Epithelial cell of proximal tubule (primary cell): Measurements from ENCODE around the gene CHDH. TPM values are rescaled to one million over a fixed set of nuclear protein-coding genes. Genes with fewer than 3 reads are reported as not detected.

ENCODE experiments used
- DNase-seq: peaks from one replicate; pipeline ENCODE4 v3.0.0-alpha.2; 2011; ENCODE audit warnings: low read depth
- H3K4me3 ChIP-seq: 2 replicates; pipeline ENCODE4 v1.5.1; 2011; ENCODE audit warnings: low read depth, mild to moderate bottlenecking, low read length
- total RNA-seq: library from RNA; depleted of rRNA; stranded (reverse); fragments of >200 nt; gene quantifications from 2 replicates; pipeline ENCODE4 v1.2.3, GENCODE V29; 2015
- TF ChIP-seq, protein P1 (sequence below): conservative IDR thresholded peaks from 2 replicates; pipeline ENCODE4 v1.5.1; 2012; ENCODE audit warnings: low read depth, mild to moderate bottlenecking, low read length

The CHDH gene
- total RNA-seq, 1 donor from 2014 or later: 9.2 TPM

DNA sequence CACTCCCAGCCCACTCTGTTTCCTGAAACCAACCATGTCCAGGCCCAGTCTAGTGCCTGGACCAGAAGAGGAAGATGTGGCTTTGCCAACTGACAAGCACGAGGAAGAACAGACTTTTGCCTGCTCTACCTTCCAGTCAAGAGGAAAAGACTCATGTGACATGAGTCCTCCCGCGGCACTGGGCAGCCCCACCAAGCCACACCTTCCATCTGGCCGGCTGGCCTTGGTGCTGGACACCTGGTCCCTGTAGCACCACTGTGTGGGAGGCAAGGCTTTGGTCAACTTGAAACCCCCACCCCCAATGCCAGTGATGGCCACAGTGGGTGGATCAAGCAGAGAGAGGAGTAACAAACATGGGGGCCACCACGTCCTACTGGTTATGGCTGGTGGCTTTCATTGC is 12.5 kb downstream of the CHDH start:
- TF ChIP-seq, protein P1, sequence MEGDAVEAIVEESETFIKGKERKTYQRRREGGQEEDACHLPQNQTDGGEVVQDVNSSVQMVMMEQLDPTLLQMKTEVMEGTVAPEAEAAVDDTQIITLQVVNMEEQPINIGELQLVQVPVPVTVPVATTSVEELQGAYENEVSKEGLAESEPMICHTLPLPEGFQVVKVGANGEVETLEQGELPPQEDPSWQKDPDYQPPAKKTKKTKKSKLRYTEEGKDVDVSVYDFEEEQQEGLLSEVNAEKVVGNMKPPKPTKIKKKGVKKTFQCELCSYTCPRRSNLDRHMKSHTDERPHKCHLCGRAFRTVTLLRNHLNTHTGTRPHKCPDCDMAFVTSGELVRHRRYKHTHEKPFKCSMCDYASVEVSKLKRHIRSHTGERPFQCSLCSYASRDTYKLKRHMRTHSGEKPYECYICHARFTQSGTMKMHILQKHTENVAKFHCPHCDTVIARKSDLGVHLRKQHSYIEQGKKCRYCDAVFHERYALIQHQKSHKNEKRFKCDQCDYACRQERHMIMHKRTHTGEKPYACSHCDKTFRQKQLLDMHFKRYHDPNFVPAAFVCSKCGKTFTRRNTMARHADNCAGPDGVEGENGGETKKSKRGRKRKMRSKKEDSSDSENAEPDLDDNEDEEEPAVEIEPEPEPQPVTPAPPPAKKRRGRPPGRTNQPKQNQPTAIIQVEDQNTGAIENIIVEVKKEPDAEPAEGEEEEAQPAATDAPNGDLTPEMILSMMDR: no peak
- DNase-seq: no peak
- no peak overlapping the region for H3K4me3 ChIP-seq

- no peak overlapping the region for H3K4me3 ChIP-seq
- no peak for DNase-seq
- TF ChIP-seq, protein P1: no peak
Measured at GRCh38 chr3:53833053-53833645, 13.1 kb downstream of the CHDH start.

DNA sequence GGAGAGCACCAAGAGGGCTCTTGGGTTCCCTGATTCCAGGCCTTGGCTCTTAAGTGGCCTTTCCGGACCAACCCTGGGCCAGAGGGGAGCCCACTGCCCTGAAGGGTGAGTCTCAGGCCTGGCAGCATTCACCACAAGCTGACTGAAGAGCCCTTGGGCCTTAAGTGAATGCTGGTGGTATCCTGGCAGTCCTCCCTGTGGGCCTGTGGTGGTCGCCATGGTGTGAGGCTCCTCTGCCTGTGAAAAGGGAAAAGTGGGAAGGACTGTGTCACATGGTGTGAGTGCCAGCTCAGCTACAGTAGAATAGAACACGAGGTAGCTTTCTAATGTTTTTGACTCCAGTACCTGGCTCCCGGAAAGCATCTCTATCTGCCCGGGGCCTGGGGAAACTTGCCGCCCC is 15.3 kb downstream of the CHDH start:
- H3K4me3 ChIP-seq: no peak overlapping the region
- TF ChIP-seq, protein P1: no peak
- DNase-seq: no peak

- no peak for DNase-seq
Measured at GRCh38 chr3:53829605-53830004, 16.6 kb downstream of the CHDH start.

DNA sequence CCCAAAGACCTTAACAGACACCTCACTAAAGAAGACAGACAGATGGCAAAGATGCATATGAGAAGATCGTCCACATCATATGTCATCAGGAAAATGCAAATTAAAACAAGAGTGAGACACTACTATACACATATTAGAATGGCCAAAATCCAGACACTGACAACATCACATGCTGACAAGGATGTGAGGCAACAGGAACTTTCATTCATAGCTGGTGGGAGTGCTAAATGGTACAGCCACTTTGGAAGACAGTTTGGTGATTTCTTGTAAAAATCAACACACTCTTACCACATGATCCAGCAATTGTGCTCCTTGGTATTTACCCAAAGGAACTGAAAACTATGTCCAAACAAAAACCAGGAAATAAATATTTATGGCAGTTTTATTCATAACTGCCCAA is 17.6 kb downstream of the CHDH start:
- H3K4me3 ChIP-seq: no peak overlapping the region
- DNase-seq: no peak
- TF ChIP-seq, protein P1: no peak

More at GRCh38 chr3:53829605-53830004, 16.6 kb downstream of the CHDH start:
- H3K4me3 ChIP-seq: no peak overlapping the region
- TF ChIP-seq, protein P1: no peak

DNA sequence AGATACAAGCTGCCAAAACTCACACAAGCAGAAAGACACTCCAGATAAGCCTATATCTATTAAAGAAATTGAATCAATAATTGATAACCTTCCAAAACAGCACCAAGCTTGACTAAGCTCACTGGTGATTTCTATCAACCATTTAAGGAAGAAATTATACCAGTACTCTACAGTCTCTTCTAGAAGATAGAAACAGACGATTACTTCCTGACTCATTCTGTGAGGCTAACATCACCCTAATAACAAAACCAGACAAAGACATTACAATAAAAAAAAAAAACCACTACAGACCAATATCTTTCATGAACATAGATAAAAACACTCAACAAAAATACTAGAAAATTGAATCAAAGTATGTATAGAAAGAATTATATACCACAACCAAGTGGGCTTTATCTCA is 20.2 kb downstream of the CHDH start:
- H3K4me3 ChIP-seq: no peak overlapping the region
- TF ChIP-seq, protein P1: no peak
- DNase-seq: no peak

DNA sequence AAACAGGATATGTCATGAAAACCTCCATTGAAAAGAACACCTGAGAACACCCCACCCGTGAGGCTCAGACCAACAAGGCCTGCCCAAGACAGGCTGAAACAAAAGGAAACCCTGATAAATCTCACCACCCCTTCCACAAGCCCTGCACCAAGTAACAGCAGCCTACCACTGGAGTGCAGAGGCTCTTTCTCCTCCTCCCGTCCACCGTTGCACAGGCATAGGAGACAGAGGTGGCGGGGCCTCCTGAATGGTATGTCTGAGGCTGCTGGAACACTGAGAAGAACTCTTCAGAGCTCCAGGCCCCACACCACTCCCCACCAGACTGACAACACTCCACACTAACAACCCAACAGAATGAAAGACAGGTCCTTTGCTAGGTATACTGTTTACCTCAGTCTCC is 21.4 kb downstream of the CHDH start:
- TF ChIP-seq, protein P1: no peak
- DNase-seq: no peak
- no peak overlapping the region for H3K4me3 ChIP-seq
